Measurements from ENCODE around the gene BRD2. TPM values are rescaled to one million over a fixed set of nuclear protein-coding genes. Genes with fewer than 3 reads are reported as not detected.

BRD2 gene
- total RNA-seq, 1 experiment from 2014 or later = 252 TPM

DNA sequence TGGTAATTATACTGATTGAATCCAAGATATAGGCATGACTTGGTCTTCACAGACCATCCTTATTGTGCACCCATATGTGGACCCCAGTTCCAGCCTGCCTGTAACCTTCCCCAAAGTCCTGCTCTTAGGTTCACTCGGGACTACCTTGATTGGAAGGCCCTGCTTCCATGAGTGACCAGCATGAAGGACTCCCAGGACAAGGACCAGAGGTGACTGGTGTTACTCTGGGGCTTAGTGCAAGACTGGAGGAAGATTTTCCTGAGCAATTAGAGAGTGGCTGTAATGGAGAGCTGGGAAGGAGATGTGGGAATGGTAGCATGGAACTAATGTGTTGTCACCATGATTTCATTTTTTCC, 15.1 kb downstream of the BRD2 start:
- Histone ChIP-seq H3K4me2 (ENCODE audit: insufficient read depth, insufficient read length, low read length) (no peak overlapping the region), H2BK5ac (ENCODE audit: insufficient read length, low read length) (no peak overlapping the region), H2BK20ac (ENCODE audit: low read depth, low read length, poor library complexity, severe bottlenecking) (no peak overlapping the region), H2AFZ (ENCODE audit: low read length) (no peak overlapping the region), H2BK120ac (ENCODE audit: low read depth, low read length, poor library complexity, severe bottlenecking) (no peak overlapping the region), H3K4me1 (ENCODE audit: insufficient read depth, low read length) (peaks cover 4% of the 10 kb centered on the region; the same call in 1 of the 2 replicates), H3K9me3 (ENCODE audit: control insufficient read depth, low read depth, low read length) (no peaks in the 10 kb centered on the region), H2BK12ac (ENCODE audit: insufficient read length, low read depth, low read length) (no peak overlapping the region), H4K5ac (ENCODE audit: insufficient read length, low read depth, low read length) (no peak overlapping the region), H3K56ac (ENCODE audit: insufficient read length, low read depth, low read length) (no peak overlapping the region), H3T11ph (ENCODE audit: low read length) (no peak overlapping the region), H3K23ac (ENCODE audit: insufficient read length, low read depth, low read length) (no peak overlapping the region), H4K91ac (ENCODE audit: insufficient read length, low read depth, low read length) (no peak overlapping the region), H3K79me2 (ENCODE audit: insufficient read depth, low read length) (no peaks in the 10 kb centered on the region), H3K27ac (ENCODE audit: insufficient read length, low read depth, low read length) (no peak overlapping the region), H4K20me1 (ENCODE audit: control insufficient read depth, insufficient read depth, insufficient read length) (no peaks in the 10 kb centered on the region), H2AK5ac (ENCODE audit: insufficient read length, low read length) (no peak overlapping the region), H3K79me1 (ENCODE audit: insufficient read depth, low read depth, low read length, poor library complexity, severe bottlenecking) (peaks cover under 1% of the 10 kb centered on the region), H3K14ac (ENCODE audit: insufficient read depth, low read length) (no peak overlapping the region), H4K8ac (replicated peaks; ENCODE audit: insufficient read length, low read depth, low read length) (no peak overlapping the region), H3K4ac (ENCODE audit: low read depth, low read length) (no peak overlapping the region), H3K27me3 (ENCODE audit: insufficient read depth, low read length) (no peaks in the 10 kb centered on the region), H2BK15ac (ENCODE audit: low read depth, low read length) (no peak overlapping the region), H3K9ac (ENCODE audit: extremely low read depth, insufficient read length, low read length) (no peak overlapping the region), H3K18ac (ENCODE audit: insufficient read length, low read depth, low read length) (no peak overlapping the region), H3K23me2 (ENCODE audit: insufficient read length, low read depth, low read length, poor library complexity, severe bottlenecking) (no peaks in the 10 kb centered on the region)
- peaks cover 30 to 38% (median 32%) of the 10 kb centered on the region in 3 experiments; a peak in 6 of 7 replicates for H3K36me3 Mint-ChIP-seq (ENCODE audit: insufficient read depth in 1 of 3, low read depth in 3 of 3)
- TF ChIP-seq, protein P1, sequence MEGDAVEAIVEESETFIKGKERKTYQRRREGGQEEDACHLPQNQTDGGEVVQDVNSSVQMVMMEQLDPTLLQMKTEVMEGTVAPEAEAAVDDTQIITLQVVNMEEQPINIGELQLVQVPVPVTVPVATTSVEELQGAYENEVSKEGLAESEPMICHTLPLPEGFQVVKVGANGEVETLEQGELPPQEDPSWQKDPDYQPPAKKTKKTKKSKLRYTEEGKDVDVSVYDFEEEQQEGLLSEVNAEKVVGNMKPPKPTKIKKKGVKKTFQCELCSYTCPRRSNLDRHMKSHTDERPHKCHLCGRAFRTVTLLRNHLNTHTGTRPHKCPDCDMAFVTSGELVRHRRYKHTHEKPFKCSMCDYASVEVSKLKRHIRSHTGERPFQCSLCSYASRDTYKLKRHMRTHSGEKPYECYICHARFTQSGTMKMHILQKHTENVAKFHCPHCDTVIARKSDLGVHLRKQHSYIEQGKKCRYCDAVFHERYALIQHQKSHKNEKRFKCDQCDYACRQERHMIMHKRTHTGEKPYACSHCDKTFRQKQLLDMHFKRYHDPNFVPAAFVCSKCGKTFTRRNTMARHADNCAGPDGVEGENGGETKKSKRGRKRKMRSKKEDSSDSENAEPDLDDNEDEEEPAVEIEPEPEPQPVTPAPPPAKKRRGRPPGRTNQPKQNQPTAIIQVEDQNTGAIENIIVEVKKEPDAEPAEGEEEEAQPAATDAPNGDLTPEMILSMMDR (conservative IDR thresholded peaks at IDR 0.05) = no peak
- DNase-seq = no peak
- peak overlapping the region in 1 of 3 experiments; percentile 87; a peak in 2 of 7 replicates for H3K27ac Mint-ChIP-seq
- H3K4me1 Mint-ChIP-seq = peaks cover 12 to 31% of the 10 kb centered on the region in 2 experiments
- H3K9me3 Mint-ChIP-seq = no peaks in the 10 kb centered on the region
- no peak overlapping the region for H3K4me3 Mint-ChIP-seq
- peaks cover 6% of the 10 kb centered on the region for H3K27me3 Mint-ChIP-seq (ENCODE audit: low read depth)
- WGBS (ENCODE audit: extremely low coverage, insufficient read length, low lambda C conversion rate) = no CpG with 5 or more reads among the region's 1 CpG
